HG03175 (cell line): ENCODE data around the gene SRPX.

ENCODE experiments used
- ATAC-seq: cut with Tn5 transposase; IDR thresholded peaks from one replicate; pipeline ENCODE4 v1.9.1; 2021; ENCODE audit warnings: mild to moderate bottlenecking, moderate library complexity; ENCODE audit not compliant: unreplicated experiment

The SRPX gene

DNA sequence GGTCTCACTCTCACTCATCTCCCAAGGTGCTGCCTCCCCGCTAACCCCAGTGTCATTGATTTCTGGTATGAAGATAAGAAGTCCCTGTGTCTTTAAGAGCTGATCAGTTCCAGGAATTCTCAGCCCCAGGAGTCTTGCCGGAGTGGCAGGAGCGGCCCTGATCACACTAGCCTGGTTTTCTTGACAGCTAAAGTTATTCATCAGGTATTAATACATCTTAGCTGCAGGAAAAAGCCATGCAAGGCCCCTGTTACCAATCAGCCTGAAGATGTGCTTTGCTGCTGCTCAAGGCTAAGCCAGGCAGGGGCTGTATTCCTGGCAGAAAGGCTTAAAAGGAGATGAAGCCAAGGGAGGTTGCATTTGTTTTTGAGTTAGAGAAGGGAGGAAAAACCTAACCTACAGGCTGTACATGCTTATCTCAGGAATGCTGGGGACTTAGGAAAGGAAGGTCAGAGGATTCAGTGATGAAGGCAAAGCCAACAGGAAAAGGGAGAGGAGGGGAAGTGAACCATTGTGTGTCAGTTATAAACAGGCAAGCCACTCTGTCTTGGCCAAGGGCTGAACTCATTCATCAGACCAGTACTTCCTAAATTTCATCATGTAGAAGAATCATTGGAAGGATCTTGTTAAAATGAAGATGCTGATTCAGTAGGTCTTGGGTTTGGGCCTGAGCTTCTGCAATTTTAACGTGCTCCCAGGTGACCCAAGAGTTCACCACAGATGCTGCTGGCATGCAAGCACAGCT, 8.6 kb downstream of the SRPX start:
- ATAC-seq, result no peak

DNA sequence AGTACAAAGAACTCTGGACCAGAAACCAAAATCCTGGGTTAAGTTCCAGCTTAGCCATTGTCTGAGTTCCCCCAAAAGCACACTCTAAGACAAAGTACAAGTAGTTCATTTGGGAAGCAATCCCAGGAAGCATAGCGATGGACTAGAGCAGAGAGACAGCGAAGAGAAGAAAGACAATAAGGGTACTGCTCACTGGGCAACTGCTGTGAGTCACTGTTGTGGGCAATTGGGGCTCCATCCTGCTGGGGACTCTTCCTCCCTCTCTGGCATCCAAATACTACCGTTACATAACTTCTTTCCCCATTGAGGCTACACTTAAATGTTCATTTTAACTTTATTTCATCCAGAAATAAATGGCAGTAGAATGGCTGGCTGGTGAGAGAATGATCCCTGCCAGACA, 14.1 kb downstream of the SRPX start:
- no peak for ATAC-seq

DNA sequence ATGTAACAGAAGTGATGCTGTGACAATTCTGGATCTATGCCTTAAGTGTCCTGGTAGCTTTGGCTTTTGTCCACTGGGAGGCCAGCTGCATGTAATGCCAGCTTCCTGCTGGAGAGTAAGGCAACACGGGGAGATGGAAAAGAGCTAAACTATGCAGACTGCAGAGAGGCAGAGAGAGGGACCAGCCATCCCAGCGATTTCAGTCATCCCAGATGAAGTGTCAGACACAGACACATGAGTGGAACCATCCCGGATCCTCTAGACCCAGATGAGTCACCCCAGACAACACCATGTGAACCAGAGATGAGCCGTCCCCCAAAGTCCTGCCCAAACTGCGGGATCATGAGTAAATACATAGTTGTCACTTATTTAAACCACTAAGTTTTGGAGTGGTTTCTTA, 14.6 kb downstream of the SRPX start:
- no peak for ATAC-seq

DNA sequence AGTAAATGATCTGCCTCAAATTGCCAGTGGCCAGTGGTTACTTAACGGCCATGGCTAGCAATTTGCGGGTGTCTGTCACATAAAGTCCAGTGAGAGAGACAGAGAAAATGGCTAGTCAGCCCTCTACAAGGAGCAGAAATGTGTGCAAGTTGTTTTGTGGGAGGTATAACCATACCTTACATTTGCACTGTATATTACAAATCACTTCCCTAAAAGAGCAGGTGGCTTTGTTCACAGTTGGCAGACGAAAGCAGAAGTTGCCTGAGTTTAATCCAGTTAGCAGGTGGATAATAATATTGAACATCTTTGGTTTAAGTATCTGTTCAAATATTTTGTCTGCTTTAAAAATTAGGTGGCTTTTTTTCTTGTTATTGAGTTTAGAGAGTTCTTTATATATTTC, 15.6 kb downstream of the SRPX start:
- peak; percentile 63 for ATAC-seq

DNA sequence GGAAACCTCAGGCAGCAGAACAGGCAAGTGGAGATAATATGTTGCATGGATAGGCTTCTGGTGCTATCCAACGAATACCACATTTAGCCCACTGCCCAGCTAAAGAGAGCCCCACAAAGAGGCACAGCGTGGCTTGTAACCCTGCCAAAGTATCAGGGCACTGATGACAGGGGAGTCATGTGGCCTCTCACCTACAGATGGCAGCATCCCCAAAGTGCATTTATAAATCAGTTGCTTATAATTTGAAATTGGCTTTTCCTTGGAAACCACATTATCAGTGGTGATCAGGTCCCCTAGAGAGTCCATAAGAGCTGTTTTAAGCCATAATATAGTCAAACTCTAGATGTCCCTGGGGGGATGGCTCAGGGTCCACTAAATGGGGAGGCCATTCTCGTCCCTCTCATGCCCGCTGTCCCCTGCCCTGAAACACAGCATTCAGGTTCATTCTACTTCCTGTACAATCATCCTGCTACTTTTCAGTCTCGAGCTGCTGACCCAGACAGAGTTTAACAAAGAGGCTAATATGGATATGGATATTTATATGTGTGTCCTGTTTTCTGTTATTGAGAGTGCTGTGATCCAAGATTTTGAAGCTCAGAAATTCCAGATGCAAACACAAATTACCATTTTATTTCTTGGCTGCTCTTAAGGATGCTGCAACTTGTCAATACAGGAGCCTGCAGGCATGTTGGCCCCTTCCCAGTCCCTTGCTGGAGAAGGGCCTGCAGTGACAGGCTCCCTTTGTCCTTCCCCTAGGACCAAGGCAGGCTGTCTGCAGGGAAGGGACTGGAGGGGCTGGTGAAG, 28.5 kb downstream of the SRPX start:
- no peak for ATAC-seq

DNA sequence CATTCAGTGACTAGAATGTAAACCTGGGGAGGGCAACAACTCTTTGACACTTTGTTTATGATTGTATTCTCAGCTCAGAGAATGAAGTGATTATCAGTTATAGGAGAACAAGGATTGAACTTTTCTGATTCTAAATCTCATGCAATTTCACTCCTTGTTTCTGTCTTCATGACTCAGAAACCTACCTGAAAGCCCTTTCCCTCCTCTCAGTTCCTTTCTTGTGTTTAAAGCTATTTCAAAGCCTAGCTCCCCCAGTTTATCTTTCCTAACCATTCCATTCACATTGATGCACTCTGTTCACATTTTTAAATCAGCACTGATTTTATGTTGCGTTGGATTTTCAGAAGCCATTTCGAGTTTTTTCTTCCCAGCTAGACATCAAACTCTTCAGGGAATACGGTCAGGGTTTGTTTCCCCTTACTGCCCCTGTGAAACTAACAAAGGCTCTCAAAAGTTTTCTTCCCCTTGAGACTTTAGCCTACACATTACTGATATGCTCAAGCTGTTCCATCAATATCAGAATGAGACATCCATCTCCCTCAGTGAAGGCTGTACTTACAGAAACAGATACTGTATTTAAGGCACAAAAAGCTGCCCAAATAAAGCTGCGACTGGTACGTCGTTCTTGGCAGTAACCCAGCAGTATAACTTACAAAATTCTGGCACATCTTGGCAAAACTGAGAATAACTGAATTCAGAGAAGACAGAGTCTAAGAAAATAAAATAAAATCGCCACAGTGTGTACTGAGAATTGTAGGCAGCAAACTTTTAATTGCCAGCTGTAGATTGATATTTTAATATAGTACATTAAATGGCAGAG, 31.0 kb downstream of the SRPX start:
- no peak for ATAC-seq

DNA sequence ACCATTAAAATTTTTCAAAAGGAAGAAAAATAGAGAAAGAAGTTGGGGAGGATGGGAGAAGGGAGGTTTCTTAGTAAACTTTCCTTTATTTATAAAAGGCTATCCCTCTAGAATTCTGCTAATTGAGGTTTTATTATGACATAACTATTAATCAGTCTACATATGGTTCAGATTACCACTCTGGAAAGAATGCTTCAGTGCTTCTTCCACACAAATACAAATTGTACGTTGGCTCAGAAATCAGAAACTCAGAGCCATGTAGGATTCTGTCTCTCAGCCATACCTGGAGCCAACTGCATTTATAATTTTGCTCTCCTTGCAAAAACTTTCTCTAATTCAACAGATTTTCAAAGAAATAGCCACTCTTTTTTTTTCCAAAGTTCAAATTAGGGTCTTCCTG, 37.1 kb downstream of the SRPX start:
- ATAC-seq, result no peak

DNA sequence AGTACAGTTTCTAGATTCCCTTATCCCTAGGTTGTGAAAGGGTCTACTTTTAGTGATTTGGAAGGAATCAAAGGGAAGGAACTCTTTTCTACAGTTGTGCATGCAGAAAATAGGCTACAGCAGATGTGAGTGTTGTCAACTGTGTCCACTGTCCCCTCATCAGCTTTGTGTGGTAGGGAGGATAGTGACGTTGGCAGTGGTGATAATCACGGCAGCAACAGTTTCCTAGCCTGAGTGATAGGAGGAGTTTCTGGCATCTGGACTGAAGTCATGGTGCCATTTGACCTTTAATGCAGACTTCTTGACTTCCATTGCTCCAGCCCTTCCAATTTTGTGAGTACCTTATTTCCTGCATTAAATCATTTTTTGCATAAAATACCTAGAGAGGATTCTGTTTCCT, 39.3 kb downstream of the SRPX start:
- ATAC-seq, result no peak

DNA sequence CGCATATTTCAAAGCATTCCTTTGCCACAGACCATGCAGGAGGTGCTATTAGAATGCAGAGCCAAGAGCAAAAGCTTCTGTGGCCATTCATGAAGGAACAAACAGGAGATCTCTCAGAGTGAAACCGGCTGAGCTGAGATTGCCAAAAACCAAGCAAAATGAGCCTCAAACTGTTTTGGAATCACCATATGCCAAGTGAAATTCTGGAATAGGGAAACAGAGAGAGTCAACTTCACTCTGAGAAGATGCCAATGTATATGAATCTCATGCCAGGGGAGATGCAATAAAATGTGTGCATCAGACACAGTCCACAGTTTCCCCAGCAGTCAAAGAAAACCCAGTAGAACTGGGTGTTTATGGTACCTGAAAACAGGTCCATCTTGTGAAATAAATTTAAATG, 42.3 kb downstream of the SRPX start:
- ATAC-seq, result no peak

DNA sequence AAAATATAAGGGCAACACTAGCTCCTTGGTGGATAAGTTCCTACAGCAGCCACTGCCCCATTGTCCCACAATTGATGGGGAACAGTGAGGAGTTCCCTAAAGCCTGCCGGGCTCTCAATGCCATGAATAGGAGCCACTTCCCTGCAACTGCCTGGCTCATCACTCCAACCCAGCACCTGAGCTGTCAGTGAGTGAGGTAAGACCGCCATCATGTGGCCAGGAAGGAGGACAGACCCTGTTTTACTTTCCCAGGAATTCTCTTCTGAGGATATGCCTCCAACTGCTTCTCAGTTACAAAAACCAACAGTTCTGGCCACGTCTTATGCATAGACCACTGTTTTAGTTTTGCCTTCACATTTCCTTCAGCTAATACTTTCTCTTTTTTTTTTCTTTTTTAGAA, 45.5 kb downstream of the SRPX start:
- ATAC-seq, result no peak

DNA sequence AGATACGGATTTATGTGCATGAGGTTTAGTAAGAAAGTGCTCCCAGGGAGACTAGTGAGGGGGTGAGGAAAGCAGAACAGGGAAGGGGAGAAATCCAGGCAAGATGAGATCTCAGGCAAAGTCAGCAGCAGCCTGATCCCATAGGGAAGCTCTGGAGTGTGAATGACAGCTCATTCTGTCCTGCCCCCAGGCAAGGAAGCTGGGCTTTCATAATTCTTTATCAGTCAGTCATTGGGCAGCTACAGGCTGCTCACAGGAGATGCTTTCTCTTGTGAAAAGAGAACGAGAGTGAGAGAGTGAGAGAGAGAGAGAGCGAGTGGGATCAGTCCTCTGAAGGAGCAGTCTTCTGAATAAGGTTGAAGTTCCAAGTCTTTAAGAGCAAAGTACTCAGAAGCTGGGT, 48.1 kb downstream of the SRPX start:
- no peak for ATAC-seq

DNA sequence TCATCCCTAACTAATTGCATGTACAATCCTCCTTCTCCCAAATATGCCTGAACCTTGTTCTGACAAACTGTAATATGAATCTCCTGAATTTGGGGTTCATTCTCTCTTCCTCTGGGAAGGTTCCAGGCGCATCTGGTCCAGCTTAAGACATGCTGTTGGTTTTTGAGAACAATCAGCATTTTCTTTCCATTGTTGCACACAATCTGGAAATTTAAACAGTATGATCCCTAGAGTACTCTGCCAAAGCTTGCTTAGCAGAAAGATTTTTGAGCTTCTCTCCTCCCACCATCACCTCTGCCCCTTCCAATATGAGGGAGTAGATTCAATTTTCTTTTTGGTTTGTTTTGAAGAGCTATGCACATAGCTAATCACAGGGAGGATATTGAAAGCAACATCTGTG, 50.1 kb downstream of the SRPX start:
- no peak for ATAC-seq

DNA sequence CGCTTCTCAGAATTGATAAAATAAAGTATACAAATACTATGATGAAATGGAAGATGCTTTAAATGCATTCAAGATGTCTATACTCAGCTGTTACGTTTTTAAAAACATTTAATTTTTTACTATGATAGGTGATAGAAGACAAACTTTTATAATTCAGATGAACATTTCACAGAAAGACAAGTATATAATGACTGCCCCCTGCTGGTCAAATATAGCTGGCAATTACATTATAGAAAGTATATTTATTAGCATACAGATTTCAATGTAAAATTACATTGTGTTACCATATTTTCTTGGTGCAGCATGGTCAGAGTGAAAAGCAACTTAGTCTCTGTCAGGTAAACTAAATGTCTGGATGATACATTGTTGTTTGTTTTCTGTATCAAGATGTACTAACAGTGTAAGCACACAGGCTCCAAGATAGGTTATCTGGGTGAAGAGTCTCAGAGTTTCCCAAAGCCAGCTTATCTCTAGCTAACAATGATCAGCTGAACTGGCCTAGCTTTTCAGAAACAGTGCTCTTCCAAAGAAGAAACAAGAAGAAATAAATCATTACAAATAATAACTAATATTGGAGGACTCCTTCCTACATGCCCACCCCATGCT, 54.1 kb downstream of the SRPX start:
- no peak for ATAC-seq

DNA sequence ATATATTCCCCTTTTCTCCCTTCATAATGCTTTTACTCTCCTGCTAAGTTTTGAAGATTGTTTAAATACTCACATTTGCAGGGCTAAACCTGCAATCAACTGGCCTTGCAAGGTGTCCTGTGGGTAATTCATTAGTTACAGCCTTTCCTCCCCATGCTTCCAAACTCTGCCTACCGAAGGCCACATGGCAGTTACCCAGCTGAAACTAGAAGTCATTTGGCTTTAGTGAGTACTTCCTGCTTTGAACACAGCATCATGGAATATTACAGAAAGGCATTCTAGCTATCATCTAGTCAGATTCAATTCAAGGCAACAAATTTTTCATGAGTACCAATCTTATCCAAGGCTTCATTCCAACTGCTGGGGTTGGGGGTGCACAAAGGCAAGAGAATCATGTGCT, 55.6 kb downstream of the SRPX start:
- ATAC-seq, result no peak

DNA sequence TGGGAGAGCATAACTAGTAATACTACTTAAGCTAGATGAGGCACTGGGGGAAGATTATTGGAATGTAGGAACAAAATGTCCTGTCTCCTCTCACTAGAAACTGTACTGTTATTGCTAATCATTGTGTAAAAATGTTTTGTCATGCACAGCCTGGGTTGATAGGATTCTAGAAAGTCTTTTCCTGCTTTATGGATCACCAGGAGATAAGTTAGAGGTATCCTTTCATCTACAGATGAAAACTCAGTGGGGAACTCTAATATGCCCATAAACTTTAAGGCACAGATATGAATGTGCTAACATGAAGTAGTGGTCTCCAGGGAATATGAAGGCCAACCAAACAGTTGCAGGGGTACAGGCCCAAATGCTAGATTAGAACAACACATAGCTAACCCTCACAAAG, 57.5 kb downstream of the SRPX start:
- ATAC-seq, result no peak

DNA sequence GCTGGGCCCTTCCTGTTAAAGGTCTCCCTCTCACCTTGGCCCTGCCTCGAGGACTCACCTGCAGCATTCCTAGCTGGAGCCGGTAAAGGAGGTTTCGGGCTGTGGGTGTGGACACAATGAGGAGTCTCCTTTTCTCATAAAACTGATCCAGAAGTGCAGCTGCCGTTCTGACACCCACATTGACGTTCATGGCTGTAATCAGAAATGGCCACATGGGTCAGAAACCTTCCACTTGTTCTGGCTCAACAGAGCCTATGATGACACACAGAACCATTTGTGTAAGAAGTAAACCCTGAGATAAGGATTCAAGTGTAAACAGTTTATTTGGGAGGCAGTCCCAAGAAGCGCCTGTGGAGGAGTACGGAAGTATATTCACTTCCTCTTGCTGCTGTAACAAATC, 63.8 kb downstream of the SRPX start:
- no peak for ATAC-seq

DNA sequence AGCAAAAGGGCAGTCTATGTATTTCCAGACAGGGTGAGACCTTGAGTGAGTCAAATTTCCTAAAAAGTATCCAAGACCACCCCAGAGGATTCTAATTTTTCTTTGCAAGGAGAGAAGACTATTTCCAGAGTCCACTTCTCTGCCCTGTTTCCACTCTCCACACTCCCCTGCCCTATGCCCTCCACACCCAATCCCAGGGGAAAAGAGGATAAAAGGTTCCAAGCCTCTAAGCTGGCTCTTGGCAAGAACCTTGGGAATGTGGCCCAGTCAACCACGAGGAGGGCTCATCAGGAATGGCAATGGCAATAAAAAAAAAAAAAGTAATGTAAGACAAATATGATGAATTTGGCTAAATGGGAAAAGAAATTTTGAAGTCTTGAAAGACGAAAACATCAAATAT, 65.9 kb downstream of the SRPX start:
- ATAC-seq, result no peak

DNA sequence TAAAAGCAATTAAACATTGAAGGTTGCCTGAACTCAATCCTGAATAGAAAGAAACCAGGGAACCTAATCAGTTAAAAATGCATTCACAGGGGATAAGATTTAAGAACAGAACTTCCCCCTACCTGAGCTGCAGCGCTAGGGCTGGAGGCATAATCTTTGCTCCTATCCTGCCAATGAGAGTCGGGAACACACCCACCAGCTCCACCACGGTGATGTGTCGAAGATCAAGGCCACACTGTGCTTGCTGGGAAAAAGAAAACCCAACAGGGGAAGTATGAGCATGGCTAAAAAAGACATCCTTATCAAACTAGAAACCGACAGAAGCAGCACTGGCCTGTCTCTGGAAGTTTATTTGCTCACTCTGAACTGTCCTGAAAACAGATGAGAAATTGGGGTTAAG, 66.3 kb downstream of the SRPX start:
- ATAC-seq, result no peak

DNA sequence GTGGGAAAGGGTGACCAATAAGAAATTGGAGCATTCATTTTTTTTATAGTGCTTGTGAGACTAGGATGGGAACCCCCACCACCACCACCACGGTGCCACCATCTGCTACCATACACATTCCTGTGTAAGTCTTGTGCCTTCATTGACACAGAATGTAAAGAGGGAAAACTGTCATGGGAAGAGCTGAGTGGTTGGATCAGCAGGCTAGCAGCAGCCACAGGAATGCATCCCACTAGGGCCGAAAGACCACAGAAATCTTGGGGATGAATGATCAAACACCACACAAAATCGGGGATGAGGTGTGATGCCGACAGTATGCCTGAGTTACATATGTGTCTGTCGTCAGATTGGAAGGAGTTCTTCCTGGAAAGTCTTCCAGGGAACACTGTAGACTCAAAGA, 69.2 kb downstream of the SRPX start:
- ATAC-seq, result no peak

DNA sequence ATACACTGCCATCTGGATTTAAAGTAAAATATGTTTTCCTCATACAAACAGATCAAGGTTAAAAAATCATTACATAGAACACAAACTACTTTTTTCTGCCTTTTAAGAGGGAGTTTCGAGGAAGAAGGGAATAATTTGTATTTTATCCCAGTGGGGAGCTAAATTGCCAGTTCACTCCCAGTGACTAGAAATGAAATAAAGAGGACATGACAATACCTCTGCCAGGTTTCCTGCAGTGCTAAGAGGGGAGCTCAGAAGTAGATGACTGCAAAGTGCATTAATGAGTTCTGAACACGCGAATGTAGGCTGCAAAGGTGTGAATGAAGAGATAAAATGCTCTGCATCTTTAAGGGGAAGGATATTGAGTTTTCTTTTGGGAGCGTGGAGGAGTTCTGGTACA, 69.7 kb downstream of the SRPX start:
- ATAC-seq, result no peak

DNA sequence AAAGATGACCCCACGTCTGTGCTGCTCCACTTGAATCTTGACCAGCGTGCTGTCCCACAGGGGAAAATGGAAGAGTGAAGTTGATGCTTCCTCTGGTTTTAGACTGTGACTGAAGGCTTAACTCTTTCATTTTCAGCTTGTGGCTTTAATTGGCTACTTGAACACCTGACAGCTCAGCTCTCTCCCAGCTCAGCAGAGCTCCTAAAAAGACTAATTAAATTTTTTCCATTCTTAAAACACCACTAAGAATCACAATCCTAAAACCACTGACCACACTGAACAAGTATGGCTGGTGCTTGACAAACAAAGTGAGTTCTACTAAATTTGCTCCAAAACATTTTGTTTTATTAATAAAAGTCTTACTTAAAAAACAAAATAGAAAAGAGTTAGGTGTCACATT, 71.7 kb downstream of the SRPX start:
- ATAC-seq, result no peak
